SK-N-SH treated with all-trans-retinoic acid at 6 μM for 48 hours (cell line): ENCODE results near the gene SLC12A9.

Experiments
- CREB5 ChIP-seq: fragments of 250-450 bp; sonication (Bioruptor Pico); IDR thresholded peaks from 2 replicates; pipeline ENCODE4 v1.5.1; 2020; ENCODE audit warnings: low read depth, mild to moderate bottlenecking, moderate library complexity
- PATZ1 ChIP-seq: fragments of 250-450 bp; sonication (Bioruptor Pico); IDR thresholded peaks from 2 replicates; pipeline ENCODE4 v1.8.0; 2020; ENCODE audit warnings: mild to moderate bottlenecking, moderate library complexity, borderline replicate concordance
- POU6F1 ChIP-seq: fragments of 250-450 bp; sonication (Bioruptor Pico); IDR thresholded peaks from 2 replicates; pipeline ENCODE4 v1.8.0; 2021; ENCODE audit warnings: low read depth, mild to moderate bottlenecking, moderate library complexity, borderline replicate concordance
- PPARA ChIP-seq: fragments of 250-450 bp; sonication (Bioruptor Pico); IDR thresholded peaks from 2 replicates; pipeline ENCODE4 v1.5.0; 2020; ENCODE audit warnings: mild to moderate bottlenecking, borderline replicate concordance
- SNAI2 ChIP-seq: fragments of 250-450 bp; sonication (Bioruptor Pico); IDR thresholded peaks from 2 replicates; pipeline ENCODE4 v1.5.0; 2020; ENCODE audit warnings: mild to moderate bottlenecking, moderate library complexity
- ZFP3 ChIP-seq: fragments of 250-450 bp; sonication (Bioruptor Pico); IDR thresholded peaks from 2 replicates; pipeline ENCODE4 v1.5.0; 2020; ENCODE audit warnings: mild to moderate bottlenecking, moderate library complexity
- ZFP30 ChIP-seq: fragments of 450-650 bp; formaldehyde crosslinking; IDR thresholded peaks from 2 replicates; pipeline ENCODE4 v1.5.0; 2022; ENCODE audit warnings: mild to moderate bottlenecking, moderate library complexity
- ZNF70 ChIP-seq: fragments of 450-650 bp; formaldehyde crosslinking; IDR thresholded peaks from 2 replicates; pipeline ENCODE4 v1.5.0; 2020; ENCODE audit warnings: mild to moderate bottlenecking, moderate library complexity

GRCh38 chr7:100901921-100902332 lies 49.4 kb downstream of the SLC12A9 start:
- TF ChIP-seq PATZ1 (CRISPR knock-in tag) (no peak), SNAI2 (CRISPR knock-in tag) (no peak), ZFP3 (CRISPR knock-in tag) (no peak), PPARA (CRISPR knock-in tag) (no peak), ZFP30 (CRISPR knock-in tag) (no peak), ZNF70 (no peak), CREB5 (CRISPR knock-in tag) (no peak), POU6F1 (CRISPR knock-in tag) (no peak)
